ENCODE data around the gene HSPA1B.

The HSPA1B gene

DNA sequence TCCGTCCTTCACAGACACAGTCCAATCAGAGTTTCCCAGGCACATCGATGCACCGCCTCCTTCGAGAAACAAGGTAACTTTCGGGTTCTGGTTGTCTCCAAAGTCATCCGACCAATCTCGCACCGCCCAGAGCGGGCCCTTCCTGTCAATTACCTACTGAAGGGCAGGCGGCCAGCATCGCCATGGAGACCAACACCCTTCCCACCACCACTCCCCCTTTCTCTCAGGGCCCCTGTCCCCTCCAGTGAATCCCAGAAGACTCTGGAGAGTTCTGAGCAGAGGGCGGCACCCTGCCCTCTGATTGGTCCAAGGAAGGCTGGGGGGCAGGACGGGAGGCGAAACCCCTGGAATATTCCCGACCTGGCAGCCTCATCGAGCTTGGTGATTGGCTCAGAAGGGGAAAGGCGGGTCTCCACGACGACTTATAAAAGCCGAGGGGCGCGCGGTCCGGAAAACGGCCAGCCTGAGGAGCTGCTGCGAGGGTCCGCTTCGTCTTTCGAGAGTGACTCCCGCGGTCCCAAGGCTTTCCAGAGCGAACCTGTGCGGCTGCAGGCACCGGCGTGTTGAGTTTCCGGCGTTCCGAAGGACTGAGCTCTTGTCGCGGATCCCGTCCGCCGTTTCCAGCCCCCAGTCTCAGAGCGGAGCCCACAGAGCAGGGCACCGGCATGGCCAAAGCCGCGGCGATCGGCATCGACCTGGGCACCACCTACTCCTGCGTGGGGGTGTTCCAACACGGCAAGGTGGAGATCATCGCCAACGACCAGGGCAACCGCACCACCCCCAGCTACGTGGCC is at the start of gene HSPA1B:
Gene HSPA1B, plus strand, starts transcription at position 453 of the 794 bp plus-strand sequence. Its CDS starts 213 bp downstream, at position 666.
- Histone ChIP-seq H3K9me3 (no peaks in the 10 kb centered on the region), H3K27me3 (ENCODE audit: low read depth) (no peaks in the 10 kb centered on the region), H3K4me3 (peak within 1 kb of the TSS; percentile 94), H3K36me3 (replicated peaks) (peaks cover 3% of the 10 kb centered on the region), H3K4me1 (peaks cover 39% of the 10 kb centered on the region)
- DNase-seq (ENCODE audit: low spot score in 2 of 2): peak; percentile 99 to 100
- in situ Hi-C loops (cut with MboI; ENCODE audit: low sequenced_read_pairs): no loop called here

- no peak for DNase-seq (ENCODE audit: low spot score in 2 of 2)
- in situ Hi-C loops (cut with MboI; ENCODE audit: low sequenced_read_pairs): no loop called here
- Histone ChIP-seq H3K9me3 (no peaks in the 10 kb centered on the region), H3K4me3 (no peak overlapping the region), H3K36me3 (replicated peaks) (peaks cover 55% of the 10 kb centered on the region), H3K4me1 (peaks cover 6% of the 10 kb centered on the region), H3K27me3 (ENCODE audit: low read depth) (no peaks in the 10 kb centered on the region)
Measured at GRCh38 chr6:31778193-31778592, 49.3 kb upstream of the HSPA1B start.

- peaks cover 6% of the 10 kb centered on the region for H3K4me1 ChIP-seq
- H3K4me3 ChIP-seq: no peak overlapping the region
- H3K27me3 ChIP-seq (ENCODE audit: low read depth): no peaks in the 10 kb centered on the region
- no peaks in the 10 kb centered on the region for H3K9me3 ChIP-seq
- in situ Hi-C loops (cut with MboI; ENCODE audit: low sequenced_read_pairs): no loop called here
- DNase-seq (ENCODE audit: low spot score in 2 of 2): no peak
- H3K36me3 ChIP-seq (replicated peaks): peaks cover 66% of the 10 kb centered on the region
Measured at GRCh38 chr6:31778999-31779885, 48.3 kb upstream of the HSPA1B start.

GRCh38 chr6:31779908-31780307 is 47.6 kb upstream of the HSPA1B start:
- peaks cover 72% of the 10 kb centered on the region for H3K36me3 ChIP-seq (replicated peaks)
- peaks cover 6% of the 10 kb centered on the region for H3K4me1 ChIP-seq
- H3K9me3 ChIP-seq: no peaks in the 10 kb centered on the region
- no peak overlapping the region for H3K4me3 ChIP-seq
- in situ Hi-C loops (cut with MboI; ENCODE audit: low sequenced_read_pairs): no loop called here
- no peaks in the 10 kb centered on the region for H3K27me3 ChIP-seq (ENCODE audit: low read depth)
- DNase-seq (ENCODE audit: low spot score in 2 of 2): no peak

DNA sequence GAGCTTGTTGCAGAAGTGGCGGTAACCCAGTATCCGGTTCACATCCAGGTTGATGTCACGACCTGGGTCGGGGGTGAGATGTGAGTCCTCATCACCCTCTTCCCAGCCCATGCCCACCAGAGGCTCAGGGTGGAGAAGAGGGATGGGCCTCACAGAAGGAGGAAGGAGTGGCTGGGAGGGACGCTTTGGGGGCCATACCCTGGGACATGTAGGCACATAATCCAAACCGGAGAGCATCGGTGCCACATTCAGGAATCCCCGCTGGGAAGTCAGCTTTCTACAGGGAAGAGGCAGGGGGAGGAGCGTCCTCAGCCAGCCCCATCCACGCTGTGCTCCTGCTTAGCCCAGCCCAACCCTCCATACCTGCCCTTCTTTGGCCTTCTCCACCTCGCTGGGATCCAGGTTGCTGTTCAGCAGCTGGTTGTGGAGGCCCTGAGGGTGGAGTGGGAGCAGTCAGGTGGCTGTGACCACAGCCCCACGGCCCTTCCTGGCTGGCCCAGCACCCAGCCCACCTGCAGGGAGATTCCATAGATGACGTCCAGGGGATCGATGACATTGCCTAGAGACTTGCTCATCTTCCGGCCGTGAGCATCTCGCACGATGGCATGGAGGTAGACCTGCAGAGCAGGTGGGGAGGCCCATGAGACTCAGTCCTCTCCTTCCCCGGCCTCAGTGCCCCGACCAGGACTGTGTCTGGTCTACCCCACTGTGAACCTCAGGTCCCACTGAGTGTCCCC is 46.9 kb upstream of the HSPA1B start:
- Histone ChIP-seq H3K4me1 (peaks cover 6% of the 10 kb centered on the region), H3K4me3 (no peak overlapping the region), H3K27me3 (ENCODE audit: low read depth) (no peaks in the 10 kb centered on the region), H3K9me3 (no peaks in the 10 kb centered on the region), H3K36me3 (replicated peaks) (peaks cover 80% of the 10 kb centered on the region)
- no peak for DNase-seq (ENCODE audit: low spot score in 2 of 2)
- in situ Hi-C loops (cut with MboI; ENCODE audit: low sequenced_read_pairs): no loop called here

DNA sequence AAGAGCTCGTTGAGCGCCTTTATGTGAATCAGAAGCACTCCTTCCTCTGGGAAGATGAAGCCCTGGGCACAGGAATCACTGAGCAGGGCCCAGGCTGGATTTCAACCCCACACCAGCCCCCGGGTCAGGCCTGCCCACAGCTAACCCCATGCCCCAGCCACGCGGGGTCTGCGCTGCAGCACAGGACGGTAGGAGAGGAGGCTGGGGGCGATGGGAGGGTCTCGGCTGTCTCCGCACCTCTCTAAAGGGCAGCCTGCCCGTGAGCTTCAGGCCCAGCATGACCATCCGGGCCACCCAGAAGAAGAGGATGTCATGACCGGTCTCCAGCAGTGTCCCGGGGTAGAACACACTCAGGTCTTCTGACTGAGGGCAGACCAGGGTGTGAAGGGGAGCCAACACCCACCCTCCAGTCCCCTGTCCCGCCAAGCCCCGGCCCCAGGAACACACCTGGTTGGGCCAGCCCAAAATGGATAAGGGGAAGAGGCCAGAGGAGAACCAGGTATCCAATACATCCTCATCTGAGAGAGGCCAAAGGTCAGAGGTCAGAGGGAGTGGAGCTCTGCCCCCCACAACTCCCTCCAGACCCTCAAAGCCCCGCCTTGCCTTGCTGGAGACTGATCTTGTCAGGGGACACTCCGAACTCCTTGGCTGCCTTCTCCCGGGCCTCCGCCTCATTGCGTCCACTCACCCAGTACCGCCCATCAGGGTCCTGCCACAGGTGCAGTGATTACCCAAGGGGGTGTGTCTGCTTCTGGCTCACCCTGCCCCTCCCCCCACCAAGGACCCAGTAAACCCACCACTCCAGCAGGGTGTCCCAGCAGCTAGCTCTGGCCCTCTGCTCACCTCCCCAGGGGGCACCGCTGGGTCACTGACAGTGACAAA is 46.1 kb upstream of the HSPA1B start:
- Histone ChIP-seq H3K4me3 (no peak overlapping the region), H3K9me3 (no peaks in the 10 kb centered on the region), H3K36me3 (replicated peaks) (peaks cover 87% of the 10 kb centered on the region), H3K4me1 (peaks cover 6% of the 10 kb centered on the region), H3K27me3 (ENCODE audit: low read depth) (no peaks in the 10 kb centered on the region)
- no peak for DNase-seq (ENCODE audit: low spot score in 2 of 2)
- in situ Hi-C loops (cut with MboI; ENCODE audit: low sequenced_read_pairs): no loop called here

- Histone ChIP-seq H3K36me3 (replicated peaks) (peaks cover 89% of the 10 kb centered on the region), H3K4me1 (peaks cover under 1% of the 10 kb centered on the region), H3K9me3 (no peaks in the 10 kb centered on the region), H3K4me3 (no peak overlapping the region), H3K27me3 (ENCODE audit: low read depth) (no peaks in the 10 kb centered on the region)
- DNase-seq (ENCODE audit: low spot score in 2 of 2): no peak
- in situ Hi-C loops (cut with MboI; ENCODE audit: low sequenced_read_pairs): no loop called here
Measured at GRCh38 chr6:31782126-31782855, 45.2 kb upstream of the HSPA1B start.

DNA sequence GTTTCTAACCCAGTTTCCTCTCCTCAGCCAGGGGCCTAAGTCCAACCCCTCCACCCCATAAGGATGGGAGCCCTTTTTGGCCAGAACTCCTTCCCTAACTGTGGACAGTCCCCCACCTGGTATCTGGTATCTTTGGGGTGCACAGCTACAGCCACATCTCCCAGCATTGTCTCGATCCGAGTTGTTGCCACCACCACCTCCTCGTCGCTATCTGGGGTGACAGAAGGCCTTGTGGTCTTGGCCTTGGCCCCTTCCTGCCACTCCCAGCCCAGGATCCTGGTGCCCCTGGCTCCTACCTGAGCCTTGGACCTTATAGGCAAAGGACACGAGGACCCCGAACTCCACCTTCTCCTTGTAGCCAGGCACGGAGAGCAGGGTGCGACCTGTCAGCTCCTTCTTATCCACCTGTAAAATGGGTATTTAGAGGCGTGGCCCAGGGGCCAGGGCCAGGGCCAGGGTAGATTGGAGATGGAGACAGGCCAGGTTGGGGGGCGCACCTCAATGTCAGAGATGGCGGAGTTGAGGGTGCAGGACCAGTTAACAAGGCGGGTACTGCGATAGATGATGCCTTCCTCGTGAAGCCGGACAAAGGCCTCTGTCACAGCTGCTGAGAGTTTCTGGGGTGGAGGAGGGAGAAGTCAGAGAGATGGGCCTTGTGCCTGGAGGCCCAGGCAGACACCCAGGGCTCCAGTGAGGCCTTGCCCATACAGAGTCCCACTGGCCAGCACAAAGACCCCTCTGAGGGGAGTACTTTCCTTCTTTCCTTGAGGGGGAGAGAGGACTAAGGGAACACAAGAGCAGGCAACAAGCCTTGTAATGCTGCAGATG is 43.2 kb upstream of the HSPA1B start:
- DNase-seq (ENCODE audit: low spot score in 2 of 2): no peak
- in situ Hi-C loops (cut with MboI; ENCODE audit: low sequenced_read_pairs): no loop called here
- Histone ChIP-seq H3K9me3 (no peaks in the 10 kb centered on the region), H3K4me3 (no peak overlapping the region), H3K36me3 (replicated peaks) (peaks cover 87% of the 10 kb centered on the region), H3K27me3 (ENCODE audit: low read depth) (no peaks in the 10 kb centered on the region), H3K4me1 (no peaks in the 10 kb centered on the region)

DNA sequence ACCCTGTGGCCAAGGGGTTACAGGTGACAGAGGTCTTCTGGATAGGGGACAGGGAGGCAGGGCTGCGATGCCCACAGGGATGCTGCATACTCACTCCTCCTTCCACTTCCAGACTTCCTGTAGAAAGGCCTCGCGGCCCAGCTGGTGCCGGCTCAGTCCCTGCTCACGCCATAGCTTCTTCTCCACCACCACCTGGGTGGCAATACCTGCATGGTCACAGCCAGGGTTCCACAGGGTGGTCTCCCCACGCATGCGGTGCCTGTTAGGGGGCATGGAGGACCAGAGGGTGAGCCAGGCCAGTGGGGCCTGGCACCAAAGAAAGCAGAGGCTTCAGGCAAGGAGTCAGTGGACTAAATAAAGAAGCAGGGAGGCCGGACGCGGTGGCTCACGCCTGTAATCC is 42.1 kb upstream of the HSPA1B start:
- H3K36me3 ChIP-seq (replicated peaks): peaks cover 85% of the 10 kb centered on the region
- H3K27me3 ChIP-seq (ENCODE audit: low read depth): no peaks in the 10 kb centered on the region
- DNase-seq (ENCODE audit: low spot score in 2 of 2): no peak
- no peaks in the 10 kb centered on the region for H3K9me3 ChIP-seq
- in situ Hi-C loops (cut with MboI; ENCODE audit: low sequenced_read_pairs): no loop called here
- H3K4me1 ChIP-seq: no peaks in the 10 kb centered on the region
- no peak overlapping the region for H3K4me3 ChIP-seq

GRCh38 chr6:31791324-31792089 is 36.0 kb upstream of the HSPA1B start:
- no peaks in the 10 kb centered on the region for H3K27me3 ChIP-seq (ENCODE audit: low read depth)
- peak; percentile 81 to 85 for DNase-seq (ENCODE audit: low spot score in 2 of 2)
- peaks cover 57% of the 10 kb centered on the region for H3K36me3 ChIP-seq (replicated peaks)
- peaks cover 8% of the 10 kb centered on the region for H3K4me1 ChIP-seq
- H3K4me3 ChIP-seq: no peak overlapping the region
- in situ Hi-C loops (cut with MboI; ENCODE audit: low sequenced_read_pairs): no loop called here
- no peaks in the 10 kb centered on the region for H3K9me3 ChIP-seq

DNA sequence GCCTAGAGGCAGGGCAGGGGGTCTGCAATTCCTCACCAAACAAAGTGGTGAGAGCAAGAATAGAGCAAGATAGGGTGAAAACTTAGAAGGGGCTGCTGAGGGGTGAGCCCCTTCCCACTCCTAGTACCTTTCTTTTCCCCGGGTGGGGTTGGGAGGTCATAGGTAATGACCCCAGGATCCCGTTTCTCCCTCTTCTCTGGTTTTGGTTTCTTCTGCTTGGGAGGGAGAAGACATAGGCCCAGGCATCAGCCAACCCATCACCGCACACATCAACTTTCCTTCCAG is 35.5 kb upstream of the HSPA1B start:
- Histone ChIP-seq H3K36me3 (replicated peaks) (peaks cover 57% of the 10 kb centered on the region), H3K4me1 (peaks cover 8% of the 10 kb centered on the region), H3K9me3 (no peaks in the 10 kb centered on the region), H3K4me3 (no peak overlapping the region), H3K27me3 (ENCODE audit: low read depth) (no peaks in the 10 kb centered on the region)
- in situ Hi-C loops (cut with MboI; ENCODE audit: low sequenced_read_pairs): no loop called here
- no peak for DNase-seq (ENCODE audit: low spot score in 2 of 2)
